Testis (tissue), 2 donors: ENCODE measurements around the gene ZNF521.

Experiments used
- CTCF ChIP-seq, 3 experiments: fragments of 450-650 bp in 2 of 3; fragments of 200-600 bp in 1 of 3; sonication (generic) in 1 of 3; IDR thresholded peaks; one replicate each; pipeline ENCODE4 v1.5.1; 2016 to 2019; ENCODE audit warnings: antibody characterized with exemption in 3 of 3, mild to moderate bottlenecking in 2 of 3, moderate library complexity in 1 of 3
- POLR2A ChIP-seq: fragments of 450-650 bp; IDR thresholded peaks from one replicate; pipeline ENCODE4 v1.6.1; 2017; ENCODE audit warnings: antibody characterized with exemption, mild to moderate bottlenecking, moderate library complexity

- TF ChIP-seq CTCF (IDR thresholded peaks at IDR 0.05) (no peak), POLR2A (no peak)
These were observed 161.5 kb downstream of the ZNF521 start for GRCh38 chr18:25190472-25190871.
